ENCODE data around the gene SDR42E2.
"Not testable (repeated sequence)": the region's sequence is repeated elsewhere in the genome, so short reads cannot be mapped to it uniquely, and the experiment has no call there.

- not testable (repeated sequence) for TF ChIP-seq POLR2A, CTCF (IDR thresholded peaks at IDR 0.05)
Observed at GRCh38 chr16:22172642-22173041, 10.3 kb downstream of the SDR42E2 start.
